Adrenal gland (tissue), 12 donors: ENCODE measurements around the gene SEMA5A. TPM values are rescaled to one million over a fixed set of nuclear protein-coding genes. Genes with fewer than 3 reads are reported as not detected.

Experiments
- DNase-seq, 7 donors: peaks; one replicate each; pipeline ENCODE4 v3.0.0-alpha.2; 2019 to 2020
- H3K27ac ChIP-seq, 5 donors: fragments of 200-600 bp; sonication (generic) in 4 of 5; 1 replicate in 3 of 5; 2 replicates in 2 of 5; pipeline versions ENCODE4 v1.5.1 to v1.8.0; 2016 to 2020; ENCODE audit warnings: mild to moderate bottlenecking in 1 of 5
- H3K27me3 ChIP-seq: fragments of 200-600 bp; 2 replicates; pipeline ENCODE4 v1.8.0; 2021
- H3K36me3 ChIP-seq, 2 donors: fragments of 200-600 bp; replicated peaks in 1 of 2; 1 replicate in 1 of 2; 2 replicates in 1 of 2; pipeline versions ENCODE4 v1.5.1 to v1.8.0; 2018 to 2022
- H3K4me1 ChIP-seq, 2 donors: fragments of 200-600 bp; replicated peaks in 1 of 2; 1 replicate in 1 of 2; 2 replicates in 1 of 2; pipeline versions ENCODE4 v1.5.1 to v1.8.0; 2018 to 2021
- H3K4me3 ChIP-seq, 4 donors: fragments of 200-600 bp; sonication (generic) in 3 of 4; one replicate each; pipeline ENCODE4 v1.5.1; 2016 to 2018
- H3K9me3 ChIP-seq, 3 donors: fragments of 200-600 bp; sonication (generic) in 1 of 3; replicated peaks in 1 of 3; 1 replicate in 2 of 3; 2 replicates in 1 of 3; pipeline versions ENCODE4 v1.5.1 to v1.8.0; 2016 to 2021
- CTCF ChIP-seq, 6 experiments: fragments of 450-650 bp in 4 of 6; fragments of 200-600 bp in 2 of 6; sonication (generic) in 1 of 6; IDR thresholded peaks; 1 replicate in 5 of 6; 2 replicates in 1 of 6; pipeline versions ENCODE4 v1.5.1 to v1.8.0; 2016 to 2021; ENCODE audit warnings: antibody characterized with exemption in 6 of 6, mild to moderate bottlenecking in 2 of 6, moderate library complexity in 1 of 6
- POLR2A ChIP-seq, 2 donors: fragments of 450-650 bp; IDR thresholded peaks; one replicate each; pipeline ENCODE4 v1.6.1; 2017; ENCODE audit warnings: antibody characterized with exemption in 2 of 2, mild to moderate bottlenecking in 2 of 2, moderate library complexity in 1 of 2
- WGBS, 4 donors: extraction: QIAGEN DNeasy Blood & Tissue Kit in 2 of 4; methylation state at CpG; one replicate each; pipeline versions ENCODE4 v1.1.5 to v1.1.7; 2013 to 2017; 5-methylcytosine and 5-hydroxymethylcytosine counted together
- intact Hi-C, 2 donors: fragments of 100-400 bp; cut with DNase I; formaldehyde crosslinking; loops; one replicate each; pipeline versions ENCODE4 v1.14.1 to v1.15.0; 2022 to 2023
- polyA plus RNA-seq, 3 donors: library from polyadenylated mRNA; stranded (reverse); fragments of 200-250 nt in 2 of 3; fragments of 350-450 nt in 1 of 3; fragmentation: Illumina TruSeq in 1 of 3; extraction: RNeasy Lipid Tissue Mini Kit (QIAGEN cat#74804) in 1 of 3; gene quantifications; one replicate each; pipeline ENCODE4 v1.2.3, GENCODE V29; 2013 to 2014
- total RNA-seq, 9 donors: library from RNA; depleted of rRNA in 4 of 9; stranded (reverse); fragments of >200 nt in 4 of 9; fragments of 120-200 nt in 1 of 9; fragmentation: NEBNext Ultra II Directional in 1 of 9; extraction: Animal tissue kit (Norgen Biotek cat#: 25700) in 1 of 9; gene quantifications; one replicate each; pipeline versions ENCODE4 v1.1.0 to v1.2.4, GENCODE V29; 2013 to 2023
- donor health status: healthy with polysubstance abuse.
- donor health status: Bipolar disorder and iron deficiency.
- donor health status: DM: yes; HTN: yes; CAD: no.
- donor health status: DM: no; HTN: no; CAD: no.
- donor health status: DM: no; HTN: no; CAD: no.
- donor health status: DM: yes; HTN: yes; CAD: no.

SEMA5A gene
- total and polyA plus RNA-seq, 12 donors = 0.40 to 6.0 (median 2.6) TPM

- Histone ChIP-seq H3K9me3 (no peaks in the 10 kb centered on the region), H3K36me3 (no peaks in the 10 kb centered on the region), H3K27ac (no peak overlapping the region), H3K4me1 (no peaks in the 10 kb centered on the region), H3K27me3 (no peaks in the 10 kb centered on the region), H3K4me3 (no peak overlapping the region)
- no peak for DNase-seq
- intact Hi-C loops = no loop called here
- TF ChIP-seq POLR2A (IDR thresholded peaks at IDR 0.05) = no peak
- TF ChIP-seq CTCF (IDR thresholded peaks at IDR 0.05) = no peak
- WGBS, 4 donors = 89 to 100% (median 95%) methylated on average over 1 of the region's 1 CpG
Measured at GRCh38 chr5:9524941-9525340, 20.9 kb downstream of the SEMA5A start.

GRCh38 chr5:9523090-9523823 lies 22.6 kb downstream of the SEMA5A start:
- Histone ChIP-seq H3K27me3 (no peaks in the 10 kb centered on the region), H3K4me3 (no peak overlapping the region), H3K36me3 (no peaks in the 10 kb centered on the region), H3K9me3 (no peaks in the 10 kb centered on the region), H3K4me1 (no peaks in the 10 kb centered on the region), H3K27ac (no peak overlapping the region)
- intact Hi-C loops = no loop called here
- DNase-seq = no peak
- TF ChIP-seq POLR2A (IDR thresholded peaks at IDR 0.05) (no peak), CTCF (IDR thresholded peaks at IDR 0.05) (no peak)
- WGBS, 4 donors = 71 to 83% (median 78%) methylated on average over 7 of the region's 7 CpGs

- H3K36me3 ChIP-seq = no peaks in the 10 kb centered on the region
- intact Hi-C loops = no loop called here
- WGBS, 4 donors = 66 to 75% (median 73%) methylated on average over 4 of the region's 4 CpGs
- H3K9me3 ChIP-seq = no peaks in the 10 kb centered on the region
- H3K27ac ChIP-seq = no peak overlapping the region
- no peaks in the 10 kb centered on the region for H3K27me3 ChIP-seq
- TF ChIP-seq POLR2A (IDR thresholded peaks at IDR 0.05) = no peak
- no peak for TF ChIP-seq CTCF (IDR thresholded peaks at IDR 0.05)
- DNase-seq = no peak
- no peak overlapping the region for H3K4me3 ChIP-seq
- H3K4me1 ChIP-seq = no peaks in the 10 kb centered on the region
Measured at GRCh38 chr5:9519537-9519936, 26.3 kb downstream of the SEMA5A start.

- no peak overlapping the region for H3K4me3 ChIP-seq
- H3K27ac ChIP-seq = no peak overlapping the region
- no peak for DNase-seq
- H3K36me3 ChIP-seq = no peaks in the 10 kb centered on the region
- intact Hi-C loops = no loop called here
- H3K9me3 ChIP-seq = no peaks in the 10 kb centered on the region
- 56 to 81% (median 68%) methylated on average over 4 to 5 of the region's 5 CpGs for WGBS, 4 donors
- TF ChIP-seq CTCF (IDR thresholded peaks at IDR 0.05) (no peak), POLR2A (IDR thresholded peaks at IDR 0.05) (no peak)
- H3K27me3 ChIP-seq = no peaks in the 10 kb centered on the region
- no peaks in the 10 kb centered on the region for H3K4me1 ChIP-seq
Measured at GRCh38 chr5:9516591-9516990, 29.3 kb downstream of the SEMA5A start.
